Activated CD4-positive, alpha-beta T cell treated with anti-CD3 and anti-CD28 coated beads for 1 hour (primary cell): ENCODE measurements around the gene RANGRF.
"Not testable (repeated sequence)": the region's sequence is repeated elsewhere in the genome, so short reads cannot be mapped to it uniquely, and the experiment has no call there.

Experiments
- DNase-seq: peaks from one replicate; pipeline ENCODE4 v3.0.0-alpha.2; 2020

RANGRF gene

GRCh38 chr17:8288336-8289102, at the start of gene RANGRF:
Gene RANGRF (plus strand): TSS chr17:8288670. CDS start chr17:8288789, 119 bp downstream.
- peak; percentile 61 for DNase-seq

GRCh38 chr17:8243827-8244226, 44.6 kb upstream of the RANGRF start:
- no peak for DNase-seq

GRCh38 chr17:8244768-8245167, 43.7 kb upstream of the RANGRF start:
- no peak for DNase-seq

GRCh38 chr17:8248751-8249607, 39.5 kb upstream of the RANGRF start, which contains the start of gene PFAS:
Gene PFAS (plus strand): TSS chr17:8249289. CDS start chr17:8253938, 4,649 bp downstream.
- DNase-seq: peak; percentile 93

- no peak for DNase-seq
Observed at GRCh38 chr17:8249621-8250500, 38.6 kb upstream of the RANGRF start.

- not testable (repeated sequence) for DNase-seq
Observed at GRCh38 chr17:8251411-8251810, 37.1 kb upstream of the RANGRF start.

- DNase-seq: no peak
Observed at GRCh38 chr17:8253801-8254200, 34.7 kb upstream of the RANGRF start.

- DNase-seq: no peak
Observed at GRCh38 chr17:8254881-8255280, 33.6 kb upstream of the RANGRF start.

GRCh38 chr17:8255499-8255898, 33.0 kb upstream of the RANGRF start:
- no peak for DNase-seq

GRCh38 chr17:8256291-8256690, 32.2 kb upstream of the RANGRF start:
- no peak for DNase-seq

GRCh38 chr17:8256691-8257090, 31.8 kb upstream of the RANGRF start:
- no peak for DNase-seq

GRCh38 chr17:8257801-8258200, 30.7 kb upstream of the RANGRF start:
- no peak for DNase-seq

- DNase-seq: no peak
Observed at GRCh38 chr17:8264320-8264719, 24.1 kb upstream of the RANGRF start.

GRCh38 chr17:8264836-8265542, 23.5 kb upstream of the RANGRF start:
- DNase-seq: no peak

GRCh38 chr17:8266648-8267479, 21.6 kb upstream of the RANGRF start:
- no peak for DNase-seq

GRCh38 chr17:8267480-8268147, 20.9 kb upstream of the RANGRF start:
- DNase-seq: no peak

- no peak for DNase-seq
Observed at GRCh38 chr17:8268550-8269298, 19.7 kb upstream of the RANGRF start.

GRCh38 chr17:8272421-8272820, 16.0 kb upstream of the RANGRF start:
- DNase-seq: no peak

GRCh38 chr17:8273884-8274444, 14.5 kb upstream of the RANGRF start:
- no peak for DNase-seq

- no peak for DNase-seq
Observed at GRCh38 chr17:8274816-8275215, 13.7 kb upstream of the RANGRF start.
